C4-2B (cell line): ENCODE results near the gene PRRT3.

Experiments used
- CTCF ChIP-seq: fragments of 450-650 bp; conservative IDR thresholded peaks from 2 replicates; pipeline ENCODE4 v1.5.1; 2017; ENCODE audit warnings: mild to moderate bottlenecking
- ZFX ChIP-seq: fragments of 450-650 bp; IDR thresholded peaks from 2 replicates; pipeline ENCODE4 v1.6.1; 2017

GRCh38 chr3:9901967-9902366 lies 50.2 kb downstream of the PRRT3 start:
- TF ChIP-seq CTCF (no peak), ZFX (no peak)
